GM12864 (cell line): Measurements from ENCODE around the gene UPP2.

Experiments used
- DNase-seq: peaks from one replicate; pipeline ENCODE4 v3.0.0-alpha.2; 2011; ENCODE audit warnings: low read depth
- H3K4me3 ChIP-seq: 2 replicates; pipeline ENCODE4 v1.5.1; 2011; ENCODE audit warnings: mild to moderate bottlenecking, low read depth, low read length, control low read depth
- TF ChIP-seq, protein P1 (sequence below): IDR thresholded peaks from 2 replicates; pipeline ENCODE4 v1.5.1; 2011; ENCODE audit warnings: low read depth, mild to moderate bottlenecking, moderate library complexity, low read length, control low read depth, inconsistent platforms; ENCODE audit errors: missing control alignments

UPP2 gene

GRCh38 chr2:158134655-158135054 lies 33.0 kb downstream of the UPP2 start:
- H3K4me3 ChIP-seq: no peak overlapping the region
- DNase-seq: no peak
- TF ChIP-seq, protein P1, sequence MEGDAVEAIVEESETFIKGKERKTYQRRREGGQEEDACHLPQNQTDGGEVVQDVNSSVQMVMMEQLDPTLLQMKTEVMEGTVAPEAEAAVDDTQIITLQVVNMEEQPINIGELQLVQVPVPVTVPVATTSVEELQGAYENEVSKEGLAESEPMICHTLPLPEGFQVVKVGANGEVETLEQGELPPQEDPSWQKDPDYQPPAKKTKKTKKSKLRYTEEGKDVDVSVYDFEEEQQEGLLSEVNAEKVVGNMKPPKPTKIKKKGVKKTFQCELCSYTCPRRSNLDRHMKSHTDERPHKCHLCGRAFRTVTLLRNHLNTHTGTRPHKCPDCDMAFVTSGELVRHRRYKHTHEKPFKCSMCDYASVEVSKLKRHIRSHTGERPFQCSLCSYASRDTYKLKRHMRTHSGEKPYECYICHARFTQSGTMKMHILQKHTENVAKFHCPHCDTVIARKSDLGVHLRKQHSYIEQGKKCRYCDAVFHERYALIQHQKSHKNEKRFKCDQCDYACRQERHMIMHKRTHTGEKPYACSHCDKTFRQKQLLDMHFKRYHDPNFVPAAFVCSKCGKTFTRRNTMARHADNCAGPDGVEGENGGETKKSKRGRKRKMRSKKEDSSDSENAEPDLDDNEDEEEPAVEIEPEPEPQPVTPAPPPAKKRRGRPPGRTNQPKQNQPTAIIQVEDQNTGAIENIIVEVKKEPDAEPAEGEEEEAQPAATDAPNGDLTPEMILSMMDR: no peak

GRCh38 chr2:158135096-158135495 lies 33.4 kb downstream of the UPP2 start:
- no peak overlapping the region for H3K4me3 ChIP-seq
- TF ChIP-seq, protein P1: no peak
- DNase-seq: no peak

GRCh38 chr2:158138255-158138654 lies 36.6 kb downstream of the UPP2 start:
- no peak overlapping the region for H3K4me3 ChIP-seq
- DNase-seq: no peak
- TF ChIP-seq, protein P1: no peak

DNA sequence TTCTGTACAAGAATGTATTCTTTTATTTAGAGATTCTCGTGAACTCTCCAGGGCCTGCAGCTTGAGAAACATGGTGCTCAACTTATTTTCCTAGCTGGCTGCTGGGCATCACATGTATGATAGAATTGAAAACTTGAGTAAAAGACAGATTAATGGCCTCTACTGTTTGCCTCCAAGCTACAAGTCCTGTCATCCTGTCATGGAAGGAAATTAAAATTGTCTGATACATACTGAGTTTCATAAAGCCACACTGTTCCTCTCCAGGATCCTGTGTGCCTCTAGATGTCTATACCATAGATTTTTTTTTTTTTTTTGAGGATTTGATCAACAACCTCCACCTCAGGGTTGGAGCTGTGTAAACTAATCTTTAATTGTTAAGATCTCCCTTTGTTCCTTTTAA lies 38.5 kb downstream of the UPP2 start:
- no peak for DNase-seq
- TF ChIP-seq, protein P1: no peak
- H3K4me3 ChIP-seq: no peak overlapping the region

DNA sequence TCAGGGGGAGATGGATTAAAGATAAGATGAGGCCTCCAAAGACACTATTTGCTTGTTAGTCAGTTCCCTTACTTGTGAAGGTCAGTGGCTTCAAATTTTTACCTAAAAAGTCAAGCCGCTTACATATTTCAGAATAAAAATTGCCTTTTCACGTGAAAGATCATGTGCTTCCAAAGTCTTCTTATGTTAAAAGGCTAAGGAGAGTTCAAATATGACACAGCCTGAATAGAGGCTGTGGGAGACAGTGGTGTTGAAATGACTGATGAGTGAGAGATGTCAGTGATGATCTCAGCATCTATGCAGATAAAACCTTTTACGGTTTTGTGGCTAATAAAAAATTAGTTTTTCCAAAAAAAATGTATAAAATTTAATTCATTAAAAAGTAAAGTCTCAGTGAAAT lies 40.5 kb downstream of the UPP2 start:
- H3K4me3 ChIP-seq: no peak overlapping the region
- no peak for DNase-seq
- TF ChIP-seq, protein P1: no peak

- TF ChIP-seq, protein P1: no peak
- H3K4me3 ChIP-seq: no peak overlapping the region
- DNase-seq: no peak
These were observed 41.1 kb downstream of the UPP2 start for GRCh38 chr2:158142568-158143332.
